Neural cell (in vitro differentiated cells): Measurements from ENCODE around the gene EBLN2. TPM values are rescaled to one million over a fixed set of nuclear protein-coding genes. Genes with fewer than 3 reads are reported as not detected.

ENCODE experiments used
- H2AFZ ChIP-seq: fragments of 200-600, 300-800 bp; sonication (generic), shearing (Covaris generic); 2 replicates; pipeline ENCODE4 v1.6.0; 2014; ENCODE audit warnings: low read depth, mild to moderate bottlenecking, antibody characterized with exemption, low read length, moderate library complexity
- H3F3A ChIP-seq: fragments of 200-600 bp; shearing (Covaris generic); 2 replicates; pipeline ENCODE4 v1.6.1; 2016; ENCODE audit warnings: mild to moderate bottlenecking, moderate library complexity, mixed read lengths, antibody characterized with exemption, low read length; ENCODE audit not compliant: insufficient read depth, poor library complexity, severe bottlenecking
- H3K27ac ChIP-seq: fragments of 200-600, 300-800 bp; sonication (generic), shearing (Covaris generic); 2 replicates; pipeline ENCODE4 v1.5.1; 2014; ENCODE audit warnings: mild to moderate bottlenecking, low read length, moderate library complexity
- H3K27me3 ChIP-seq: fragments of 300-800, 200-600 bp; sonication (generic), shearing (Covaris generic); 2 replicates; pipeline ENCODE4 v1.6.0; 2014; ENCODE audit warnings: mild to moderate bottlenecking, low read depth, low read length, moderate library complexity; ENCODE audit not compliant: insufficient read depth
- H3K36me3 ChIP-seq: fragments of 300-800, 200-600 bp; sonication (generic), shearing (Covaris generic); 2 replicates; pipeline ENCODE4 v1.5.1; 2014; ENCODE audit warnings: mild to moderate bottlenecking, antibody characterized with exemption, low read length, moderate library complexity; ENCODE audit not compliant: insufficient read depth
- H3K4me2 ChIP-seq: fragments of 300-800, 200-600 bp; sonication (generic), shearing (Covaris generic); 2 replicates; pipeline ENCODE4 v1.6.0; 2014; ENCODE audit warnings: mild to moderate bottlenecking, low read length
- H3K4me3 ChIP-seq: fragments of 300-800, 200-600 bp; sonication (generic), shearing (Covaris generic); 2 replicates; pipeline ENCODE4 v1.5.1; 2014; ENCODE audit warnings: mild to moderate bottlenecking, low read length, moderate library complexity
- H3K79me2 ChIP-seq: fragments of 200-600 bp; shearing (Covaris generic); replicated peaks from 2 replicates; pipeline ENCODE4 v1.6.0; 2014; ENCODE audit warnings: mild to moderate bottlenecking, low read length, moderate library complexity; ENCODE audit not compliant: insufficient read depth
- H3K9ac ChIP-seq: fragments of 300-800, 200-600 bp; sonication (generic), shearing (Covaris generic); 2 replicates; pipeline ENCODE4 v1.6.1; 2016; ENCODE audit warnings: mild to moderate bottlenecking, low read length, mixed read lengths
- H3K9me2 ChIP-seq: fragments of 200-600 bp; shearing (Covaris generic); 2 replicates; pipeline ENCODE4 v1.6.1; 2016; ENCODE audit warnings: mild to moderate bottlenecking, low read length, mixed read lengths; ENCODE audit not compliant: insufficient read depth
- H3K9me3 ChIP-seq: fragments of 200-600, 300-800 bp; sonication (generic), shearing (Covaris generic); 2 replicates; pipeline ENCODE4 v1.6.1; 2016; ENCODE audit warnings: mild to moderate bottlenecking, mixed run types, low read length, moderate library complexity, mixed read lengths
- H4K20me1 ChIP-seq: fragments of 200-600 bp; shearing (Covaris generic); 2 replicates; pipeline ENCODE4 v1.6.1; 2016; ENCODE audit warnings: mild to moderate bottlenecking, mixed run types; ENCODE audit not compliant: insufficient read depth
- EP300 ChIP-seq: fragments of 450-650 bp; conservative IDR thresholded peaks from 2 replicates; pipeline ENCODE4 v1.6.1; 2014; ENCODE audit warnings: antibody characterized with exemption, mild to moderate bottlenecking, moderate library complexity; ENCODE audit not compliant: poor library complexity, severe bottlenecking
- EZH2 ChIP-seq: fragments of 200-600, 300-800 bp; shearing (Covaris generic), sonication (generic); IDR thresholded peaks from 2 replicates; pipeline ENCODE4 v1.6.1; 2014; ENCODE audit warnings: antibody characterized with exemption, low read length, borderline replicate concordance, mild to moderate bottlenecking; ENCODE audit not compliant: insufficient read depth, poor library complexity, severe bottlenecking
- MXI1 ChIP-seq: fragments of 450-650 bp; conservative IDR thresholded peaks from 2 replicates; pipeline ENCODE4 v1.6.1; 2014; ENCODE audit warnings: antibody characterized with exemption, mild to moderate bottlenecking; ENCODE audit not compliant: poor library complexity, severe bottlenecking
- POLR2AphosphoS5 ChIP-seq: IDR thresholded peaks from 2 replicates; pipeline ENCODE4 v1.6.1; 2012
- RAD21 ChIP-seq: fragments of 450-650 bp; conservative IDR thresholded peaks from 2 replicates; pipeline ENCODE4 v1.6.1; 2014; ENCODE audit warnings: antibody characterized with exemption, mild to moderate bottlenecking, moderate library complexity
- REST ChIP-seq: IDR thresholded peaks from 2 replicates; pipeline ENCODE4 v1.6.1; 2012; ENCODE audit warnings: borderline replicate concordance
- SMC3 ChIP-seq: fragments of 450-650 bp; conservative IDR thresholded peaks from 2 replicates; pipeline ENCODE4 v1.6.1; 2014; ENCODE audit warnings: antibody characterized with exemption, mild to moderate bottlenecking, moderate library complexity; ENCODE audit not compliant: poor library complexity
- TAF1 ChIP-seq: IDR thresholded peaks from 2 replicates; pipeline ENCODE4 v1.6.1; 2012; ENCODE audit warnings: low read depth
- polyA plus RNA-seq: library from polyadenylated mRNA; depleted of rRNA; stranded (reverse); fragments of >200 nt; gene quantifications from 2 replicates; pipeline ENCODE4 v1.2.3, GENCODE V29; 2014
- TF ChIP-seq, protein P1 (sequence below): fragments of 450-650 bp; IDR thresholded peaks from 2 replicates; pipeline ENCODE4 v1.5.1; 2014; ENCODE audit warnings: antibody characterized with exemption, mild to moderate bottlenecking, moderate library complexity; ENCODE audit not compliant: poor library complexity, severe bottlenecking

Gene EBLN2
- polyA plus RNA-seq, 1 donor from 2014 or later, result 8.3 TPM

GRCh38 chr3:73074781-73075180 lies 13.3 kb downstream of the EBLN2 start:
- no peaks in the 10 kb centered on the region for H3K79me2 ChIP-seq
- no peak overlapping the region for H3K4me2 ChIP-seq
- H4K20me1 ChIP-seq, result no peaks in the 10 kb centered on the region
- no peak overlapping the region for H3K4me3 ChIP-seq
- H3K36me3 ChIP-seq, result no peaks in the 10 kb centered on the region
- H3K9me2 ChIP-seq, result no peaks in the 10 kb centered on the region
- H3K27me3 ChIP-seq, result no peaks in the 10 kb centered on the region
- no peak overlapping the region for H3K27ac ChIP-seq
- H3F3A ChIP-seq, result no peaks in the 10 kb centered on the region
- no peak for TF ChIP-seq POLR2AphosphoS5
- TF ChIP-seq MXI1, result no peak
- TF ChIP-seq REST, result no peak
- TF ChIP-seq, protein P1, sequence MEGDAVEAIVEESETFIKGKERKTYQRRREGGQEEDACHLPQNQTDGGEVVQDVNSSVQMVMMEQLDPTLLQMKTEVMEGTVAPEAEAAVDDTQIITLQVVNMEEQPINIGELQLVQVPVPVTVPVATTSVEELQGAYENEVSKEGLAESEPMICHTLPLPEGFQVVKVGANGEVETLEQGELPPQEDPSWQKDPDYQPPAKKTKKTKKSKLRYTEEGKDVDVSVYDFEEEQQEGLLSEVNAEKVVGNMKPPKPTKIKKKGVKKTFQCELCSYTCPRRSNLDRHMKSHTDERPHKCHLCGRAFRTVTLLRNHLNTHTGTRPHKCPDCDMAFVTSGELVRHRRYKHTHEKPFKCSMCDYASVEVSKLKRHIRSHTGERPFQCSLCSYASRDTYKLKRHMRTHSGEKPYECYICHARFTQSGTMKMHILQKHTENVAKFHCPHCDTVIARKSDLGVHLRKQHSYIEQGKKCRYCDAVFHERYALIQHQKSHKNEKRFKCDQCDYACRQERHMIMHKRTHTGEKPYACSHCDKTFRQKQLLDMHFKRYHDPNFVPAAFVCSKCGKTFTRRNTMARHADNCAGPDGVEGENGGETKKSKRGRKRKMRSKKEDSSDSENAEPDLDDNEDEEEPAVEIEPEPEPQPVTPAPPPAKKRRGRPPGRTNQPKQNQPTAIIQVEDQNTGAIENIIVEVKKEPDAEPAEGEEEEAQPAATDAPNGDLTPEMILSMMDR, result no peak
- TF ChIP-seq RAD21, result no peak
- TF ChIP-seq EP300, result no peak
- TF ChIP-seq EZH2, result no peak
- no peak for TF ChIP-seq TAF1
- no peak for TF ChIP-seq SMC3
- no peak overlapping the region for H2AFZ ChIP-seq
- no peak overlapping the region for H3K9ac ChIP-seq
- H3K9me3 ChIP-seq, result no peaks in the 10 kb centered on the region

GRCh38 chr3:73080216-73080966 lies 18.9 kb downstream of the EBLN2 start:
- no peaks in the 10 kb centered on the region for H4K20me1 ChIP-seq
- H3F3A ChIP-seq, result no peaks in the 10 kb centered on the region
- H3K4me2 ChIP-seq, result no peak overlapping the region
- H3K36me3 ChIP-seq, result no peaks in the 10 kb centered on the region
- H3K9me3 ChIP-seq, result no peaks in the 10 kb centered on the region
- no peaks in the 10 kb centered on the region for H3K27me3 ChIP-seq
- no peaks in the 10 kb centered on the region for H3K9me2 ChIP-seq
- TF ChIP-seq RAD21, result no peak
- TF ChIP-seq, protein P1, result no peak
- no peak for TF ChIP-seq REST
- TF ChIP-seq SMC3, result no peak
- no peak for TF ChIP-seq TAF1
- TF ChIP-seq MXI1, result no peak
- no peak overlapping the region for H3K4me3 ChIP-seq
- no peak overlapping the region for H3K27ac ChIP-seq
- H2AFZ ChIP-seq, result no peak overlapping the region
- H3K9ac ChIP-seq, result no peak overlapping the region
- H3K79me2 ChIP-seq, result no peaks in the 10 kb centered on the region
